GM12878 (cell line): ENCODE measurements around the gene CEP295NL. TPM values are rescaled to one million over a fixed set of nuclear protein-coding genes. Genes with fewer than 3 reads are reported as not detected.
A peak's percentile ranks its signal among the peaks of the same experiment; 100 is the strongest.

Experiments
- ATAC-seq: fragments of 200-7000 bp; cut with Tn5 transposase; 3 replicates; pipeline ENCODE4 v1.9.1; 2020; ENCODE audit warnings: mild to moderate bottlenecking, moderate library complexity
- BruUV-seq: library from RNA; stranded (reverse); fragments of 400-500 nt; replicated peaks from 2 replicates; lab custom pipeline; 2021; lab: Mats Ljungman, UMichigan
- CTCF ChIA-PET: fragments of 300-600 bp; sonication (Branson Sonifier 250); formaldehyde crosslinking; extraction: SDS; loops from one replicate; lab custom pipeline; 2021; ENCODE audit warnings: inconsistent platforms; lab: Yijun Ruan, JAX
- POLR2A ChIA-PET: fragments of 350-600 bp; formaldehyde crosslinking; extraction: SDS; loops from one replicate; lab custom pipeline; 2021; ENCODE audit warnings: inconsistent platforms; lab: Charles Lee
- RAD21 ChIA-PET: fragments of 300-600 bp; sonication (Branson Sonifier 250); formaldehyde crosslinking; loops from one replicate; lab custom pipeline; 2023; ENCODE audit warnings: antibody characterized with exemption; ENCODE audit not compliant: unreplicated experiment; lab: Charles Lee
- SMC1A ChIA-PET: fragments of 300-600 bp; sonication (Branson Sonifier 250); formaldehyde crosslinking; loops from one replicate; lab custom pipeline; 2023; ENCODE audit not compliant: unreplicated experiment, uncharacterized antibody; lab: Charles Lee
- DNase-seq: peaks from one replicate; pipeline ENCODE4 v3.0.0-alpha.2; 2011; ENCODE audit warnings: low read depth, low spot score
- FAIRE-seq: peaks from 3 replicates; lab custom pipeline; 2011; peaks lifted over from hg19 to GRCh38; lab: Jason Lieb, UNC
- H2AFZ ChIP-seq: 2 replicates; pipeline ENCODE4 v1.6.0; 2011; ENCODE audit warnings: low read depth, low read length, control low read depth; ENCODE audit not compliant: control insufficient read depth
- H3K27ac ChIP-seq: 2 replicates; pipeline ENCODE4 v1.5.1; 2011; ENCODE audit warnings: control low read depth; ENCODE audit not compliant: control insufficient read depth, insufficient read depth
- H3K27me3 ChIP-seq, 2 experiments: replicated peaks in 1 of 2; 2 replicates each; pipeline versions ENCODE4 v1.6.0 to v1.6.1; 2011; ENCODE audit warnings: low read length in 1 of 2; ENCODE audit not compliant: control insufficient read depth in 2 of 2, insufficient read depth in 2 of 2
- H3K36me3 ChIP-seq, 2 experiments: 2 replicates each; pipeline ENCODE4 v1.5.1; 2011; ENCODE audit warnings: low read length in 1 of 2; ENCODE audit not compliant: control insufficient read depth in 2 of 2, insufficient read depth in 2 of 2
- H3K4me1 ChIP-seq: 2 replicates; pipeline ENCODE4 v1.6.1; 2011; ENCODE audit warnings: mild to moderate bottlenecking, low read length, moderate library complexity, mixed read lengths; ENCODE audit not compliant: control insufficient read depth, insufficient read depth
- H3K4me2 ChIP-seq: 2 replicates; pipeline ENCODE4 v1.6.0; 2011; ENCODE audit warnings: control low read depth; ENCODE audit not compliant: control insufficient read depth, insufficient read depth
- H3K4me3 ChIP-seq: fragments of 200-600 bp; sonication (generic); 2 replicates; pipeline ENCODE4 v1.5.1; 2016
- H3K79me2 ChIP-seq: 2 replicates; pipeline ENCODE4 v1.6.0; 2011; ENCODE audit warnings: low read length; ENCODE audit not compliant: control insufficient read depth, insufficient read depth
- H3K9ac ChIP-seq: 2 replicates; pipeline ENCODE4 v1.8.0; 2011; ENCODE audit warnings: low read length, control low read depth, mixed read lengths; ENCODE audit not compliant: control insufficient read depth, insufficient read depth
- H3K9me3 ChIP-seq: replicated peaks from 3 replicates; pipeline ENCODE4 v1.5.1; 2011; ENCODE audit warnings: mild to moderate bottlenecking, low read length; ENCODE audit not compliant: control insufficient read depth, insufficient read depth
- H4K20me1 ChIP-seq: 2 replicates; pipeline ENCODE4 v1.6.0; 2011; ENCODE audit not compliant: control insufficient read depth, insufficient read depth
- GABPA ChIP-seq: IDR thresholded peaks from 2 replicates; pipeline ENCODE4 v1.6.1; 2014; ENCODE audit warnings: antibody characterized with exemption, low read depth, mild to moderate bottlenecking, inconsistent platforms
- WGBS: methylation state at CpG from one replicate; pipeline ENCODE4 v1.1.6; 2016; ENCODE audit warnings: low lambda C conversion rate; ENCODE audit not compliant: insufficient replicate concordance, insufficient coverage; ENCODE audit errors: missing lambda C conversion rate; 5-methylcytosine and 5-hydroxymethylcytosine counted together
- in situ Hi-C: fragments of 300-500 bp; cut with MboI; formaldehyde crosslinking; loops from 9 replicates; pipeline ENCODE4 v1.14.3; 2018; ENCODE audit warnings: mixed read lengths
- intact Hi-C: fragments of 100-400 bp; cut with micrococcal nuclease; formaldehyde crosslinking; loops from one replicate; pipeline ENCODE4 v1.14.2; 2022; ENCODE audit not compliant: unreplicated experiment
- polyA plus RNA-seq, 11 experiments: library from polyadenylated mRNA; depleted of rRNA in 4 of 11; unstranded in 6 of 11; stranded (reverse) in 5 of 11; fragments of >200 nt; fragmentation: Nextera tagmentation in 4 of 11; fragmentation: Illumina TruSeq in 1 of 11; extraction: Ambion mirVana in 4 of 11; extraction: Trizol in 1 of 11; gene quantifications; 1 replicate in 1 of 11; 2 replicates in 10 of 11; pipeline versions ENCODE4 v1.2.1 to v1.2.3, GENCODE V29; 2011 to 2016; ENCODE audit warnings: inconsistent platforms in 2 of 11, missing spikeins in 2 of 11, low read depth in 1 of 11
- total RNA-seq, 4 experiments: library from RNA; depleted of rRNA in 3 of 4; stranded (reverse); fragments of >200 nt in 3 of 4; fragmentation: Illumina TruSeq in 1 of 4; extraction: Trizol in 1 of 4; gene quantifications; 2 replicates each; pipeline versions ENCODE4 v1.2.1 to v1.2.3, GENCODE V29; 2013 to 2021
- TF ChIP-seq, protein P1 (sequence below): fragments of 450-650 bp; IDR thresholded peaks from 2 replicates; pipeline ENCODE4 v1.6.1; 2016; ENCODE audit warnings: mild to moderate bottlenecking, moderate library complexity, borderline replicate concordance
- TF ChIP-seq, protein P2 (sequence below): IDR thresholded peaks from 2 replicates; pipeline ENCODE4 v1.6.1; 2011; ENCODE audit warnings: borderline replicate concordance, low read depth, mild to moderate bottlenecking, moderate library complexity, mixed read lengths, low read length; ENCODE audit not compliant: insufficient read depth; ENCODE audit errors: extremely low read length

The CEP295NL gene
- total and polyA plus RNA-seq, 10 of the 15 experiments (the other 5 are each of a cell fraction or from before 2014, with no cell fraction given): not detected

DNA sequence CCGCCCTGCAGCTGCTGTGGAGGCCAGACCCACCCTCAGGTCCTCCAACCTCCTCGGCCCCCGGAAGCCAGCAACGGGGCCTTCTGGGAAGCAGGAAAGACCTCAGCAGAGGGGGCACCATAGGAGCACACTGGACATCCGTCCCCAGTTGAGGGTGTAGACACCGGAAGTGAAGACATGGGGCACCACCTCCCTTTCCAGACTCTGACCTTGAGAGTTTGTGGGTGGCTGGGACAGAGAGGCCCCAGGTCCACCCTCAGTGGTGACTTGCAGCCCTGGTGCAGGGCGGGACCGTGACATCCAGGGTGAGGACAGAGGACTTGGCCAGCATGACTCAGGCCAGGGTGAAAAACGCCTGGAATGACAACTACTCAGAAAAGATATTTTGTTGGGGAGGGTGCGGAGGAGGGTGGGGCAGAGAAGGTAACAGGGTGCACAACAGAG lies 19.9 kb downstream of the CEP295NL start:
- 39% methylated on average over 10 of the region's 10 CpGs for whole genome bisulfite sequencing
- no peak for FAIRE-seq
- Histone ChIP-seq H3K27me3 (peaks cover 0 to 2% of the 10 kb centered on the region in 2 experiments; a peak in 2 of 4 replicates), H3K36me3 (no peaks in the 10 kb centered on the region), H3K4me2 (peak overlapping the region; percentile 15; the same call in 1 of the 2 replicates), H3K27ac (no peak overlapping the region), H3K4me3 (no peak overlapping the region), H2AFZ (peak overlapping the region; percentile 67), H3K9me3 (no peaks in the 10 kb centered on the region), H3K4me1 (peaks cover 12% of the 10 kb centered on the region), H3K9ac (no peak overlapping the region), H3K79me2 (no peaks in the 10 kb centered on the region), H4K20me1 (no peaks in the 10 kb centered on the region)
- ChIA-PET POLR2A (no interaction called here), CTCF (no interaction called here), SMC1A (no interaction called here), RAD21 (no interaction called here)
- no TSS peak for BruUV-seq
- DNase-seq: no peak
- peak; percentile 68 for ATAC-seq
- in situ Hi-C loops (no loop called here), intact Hi-C loops (no loop called here)
- TF ChIP-seq, protein P1, sequence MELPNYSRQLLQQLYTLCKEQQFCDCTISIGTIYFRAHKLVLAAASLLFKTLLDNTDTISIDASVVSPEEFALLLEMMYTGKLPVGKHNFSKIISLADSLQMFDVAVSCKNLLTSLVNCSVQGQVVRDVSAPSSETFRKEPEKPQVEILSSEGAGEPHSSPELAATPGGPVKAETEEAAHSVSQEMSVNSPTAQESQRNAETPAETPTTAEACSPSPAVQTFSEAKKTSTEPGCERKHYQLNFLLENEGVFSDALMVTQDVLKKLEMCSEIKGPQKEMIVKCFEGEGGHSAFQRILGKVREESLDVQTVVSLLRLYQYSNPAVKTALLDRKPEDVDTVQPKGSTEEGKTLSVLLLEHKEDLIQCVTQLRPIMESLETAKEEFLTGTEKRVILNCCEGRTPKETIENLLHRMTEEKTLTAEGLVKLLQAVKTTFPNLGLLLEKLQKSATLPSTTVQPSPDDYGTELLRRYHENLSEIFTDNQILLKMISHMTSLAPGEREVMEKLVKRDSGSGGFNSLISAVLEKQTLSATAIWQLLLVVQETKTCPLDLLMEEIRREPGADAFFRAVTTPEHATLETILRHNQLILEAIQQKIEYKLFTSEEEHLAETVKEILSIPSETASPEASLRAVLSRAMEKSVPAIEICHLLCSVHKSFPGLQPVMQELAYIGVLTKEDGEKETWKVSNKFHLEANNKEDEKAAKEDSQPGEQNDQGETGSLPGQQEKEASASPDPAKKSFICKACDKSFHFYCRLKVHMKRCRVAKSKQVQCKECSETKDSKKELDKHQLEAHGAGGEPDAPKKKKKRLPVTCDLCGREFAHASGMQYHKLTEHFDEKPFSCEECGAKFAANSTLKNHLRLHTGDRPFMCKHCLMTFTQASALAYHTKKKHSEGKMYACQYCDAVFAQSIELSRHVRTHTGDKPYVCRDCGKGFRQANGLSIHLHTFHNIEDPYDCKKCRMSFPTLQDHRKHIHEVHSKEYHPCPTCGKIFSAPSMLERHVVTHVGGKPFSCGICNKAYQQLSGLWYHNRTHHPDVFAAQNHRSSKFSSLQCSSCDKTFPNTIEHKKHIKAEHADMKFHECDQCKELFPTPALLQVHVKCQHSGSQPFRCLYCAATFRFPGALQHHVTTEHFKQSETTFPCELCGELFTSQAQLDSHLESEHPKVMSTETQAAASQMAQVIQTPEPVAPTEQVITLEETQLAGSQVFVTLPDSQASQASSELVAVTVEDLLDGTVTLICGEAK: peak; percentile 43; the same call in 1 of the 2 replicates
- TF ChIP-seq, protein P2, sequence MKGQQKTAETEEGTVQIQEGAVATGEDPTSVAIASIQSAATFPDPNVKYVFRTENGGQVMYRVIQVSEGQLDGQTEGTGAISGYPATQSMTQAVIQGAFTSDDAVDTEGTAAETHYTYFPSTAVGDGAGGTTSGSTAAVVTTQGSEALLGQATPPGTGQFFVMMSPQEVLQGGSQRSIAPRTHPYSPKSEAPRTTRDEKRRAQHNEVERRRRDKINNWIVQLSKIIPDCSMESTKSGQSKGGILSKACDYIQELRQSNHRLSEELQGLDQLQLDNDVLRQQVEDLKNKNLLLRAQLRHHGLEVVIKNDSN: no peak
- TF ChIP-seq GABPA: peak; percentile 61; the same call in 1 of the 2 replicates
